GM12878 (cell line): ENCODE results near the gene PCED1B. TPM values are rescaled to one million over a fixed set of nuclear protein-coding genes. Genes with fewer than 3 reads are reported as not detected.

ENCODE experiments used
- ATAC-seq: fragments of 200-7000 bp; cut with Tn5 transposase; 3 replicates; pipeline ENCODE4 v1.9.1; 2020; ENCODE audit warnings: mild to moderate bottlenecking, moderate library complexity
- BruUV-seq: library from RNA; stranded (reverse); fragments of 400-500 nt; replicated peaks from 2 replicates; lab custom pipeline; 2021; lab: Mats Ljungman, UMichigan
- CTCF ChIA-PET: fragments of 300-600 bp; sonication (Branson Sonifier 250); formaldehyde crosslinking; extraction: SDS; loops from one replicate; lab custom pipeline; 2021; ENCODE audit warnings: inconsistent platforms; lab: Yijun Ruan, JAX
- POLR2A ChIA-PET: fragments of 350-600 bp; formaldehyde crosslinking; extraction: SDS; loops from one replicate; lab custom pipeline; 2021; ENCODE audit warnings: inconsistent platforms; lab: Charles Lee
- RAD21 ChIA-PET: fragments of 300-600 bp; sonication (Branson Sonifier 250); formaldehyde crosslinking; loops from one replicate; lab custom pipeline; 2023; ENCODE audit warnings: antibody characterized with exemption; ENCODE audit not compliant: unreplicated experiment; lab: Charles Lee
- SMC1A ChIA-PET: fragments of 300-600 bp; sonication (Branson Sonifier 250); formaldehyde crosslinking; loops from one replicate; lab custom pipeline; 2023; ENCODE audit not compliant: unreplicated experiment, uncharacterized antibody; lab: Charles Lee
- DNase-seq: peaks from one replicate; pipeline ENCODE4 v3.0.0-alpha.2; 2011; ENCODE audit warnings: low read depth, low spot score
- FAIRE-seq: peaks from 3 replicates; lab custom pipeline; 2011; peaks lifted over from hg19 to GRCh38; lab: Jason Lieb, UNC
- H2AFZ ChIP-seq: 2 replicates; pipeline ENCODE4 v1.6.0; 2011; ENCODE audit warnings: low read depth, low read length, control low read depth; ENCODE audit not compliant: control insufficient read depth
- H3K27ac ChIP-seq: 2 replicates; pipeline ENCODE4 v1.5.1; 2011; ENCODE audit warnings: control low read depth; ENCODE audit not compliant: control insufficient read depth, insufficient read depth
- H3K27me3 ChIP-seq, 2 experiments: replicated peaks in 1 of 2; 2 replicates each; pipeline versions ENCODE4 v1.6.0 to v1.6.1; 2011; ENCODE audit warnings: low read length in 1 of 2; ENCODE audit not compliant: control insufficient read depth in 2 of 2, insufficient read depth in 2 of 2
- H3K36me3 ChIP-seq, 2 experiments: 2 replicates each; pipeline ENCODE4 v1.5.1; 2011; ENCODE audit warnings: low read length in 1 of 2; ENCODE audit not compliant: control insufficient read depth in 2 of 2, insufficient read depth in 2 of 2
- H3K4me1 ChIP-seq: 2 replicates; pipeline ENCODE4 v1.6.1; 2011; ENCODE audit warnings: mild to moderate bottlenecking, low read length, moderate library complexity, mixed read lengths; ENCODE audit not compliant: control insufficient read depth, insufficient read depth
- H3K4me2 ChIP-seq: 2 replicates; pipeline ENCODE4 v1.6.0; 2011; ENCODE audit warnings: control low read depth; ENCODE audit not compliant: control insufficient read depth, insufficient read depth
- H3K4me3 ChIP-seq: fragments of 200-600 bp; sonication (generic); 2 replicates; pipeline ENCODE4 v1.5.1; 2016
- H3K79me2 ChIP-seq: 2 replicates; pipeline ENCODE4 v1.6.0; 2011; ENCODE audit warnings: low read length; ENCODE audit not compliant: control insufficient read depth, insufficient read depth
- H3K9ac ChIP-seq: 2 replicates; pipeline ENCODE4 v1.8.0; 2011; ENCODE audit warnings: low read length, control low read depth, mixed read lengths; ENCODE audit not compliant: control insufficient read depth, insufficient read depth
- H3K9me3 ChIP-seq: replicated peaks from 3 replicates; pipeline ENCODE4 v1.5.1; 2011; ENCODE audit warnings: mild to moderate bottlenecking, low read length; ENCODE audit not compliant: control insufficient read depth, insufficient read depth
- H4K20me1 ChIP-seq: 2 replicates; pipeline ENCODE4 v1.6.0; 2011; ENCODE audit not compliant: control insufficient read depth, insufficient read depth
- ASH2L ChIP-seq: fragments of 300-600, 200-600 bp; sonication (generic); IDR thresholded peaks from 2 replicates; pipeline ENCODE4 v1.6.1; 2017; ENCODE audit warnings: low read depth, mild to moderate bottlenecking, borderline replicate concordance
- BCL11A ChIP-seq: IDR thresholded peaks from 2 replicates; pipeline ENCODE4 v1.6.1; 2011; ENCODE audit warnings: low read depth, low read length
- BMI1 ChIP-seq: fragments of 450-650 bp; IDR thresholded peaks from 2 replicates; pipeline ENCODE4 v1.6.1; 2016; ENCODE audit warnings: mild to moderate bottlenecking, moderate library complexity, borderline replicate concordance
- CBX5 ChIP-seq: sonication (generic); IDR thresholded peaks from 2 replicates; pipeline ENCODE4 v1.6.1; 2016; ENCODE audit warnings: low read depth, moderate library complexity, mild to moderate bottlenecking, inconsistent platforms
- CEBPB ChIP-seq, 2 experiments: fragments of 150-350 bp in 1 of 2; IDR thresholded peaks; 2 replicates each; pipeline ENCODE4 v1.6.1; 2012 to 2014; ENCODE audit warnings: low read depth in 2 of 2, low read length in 2 of 2, borderline replicate concordance in 1 of 2, inconsistent platforms in 1 of 2
- DPF2 ChIP-seq: fragments of 450-650 bp; IDR thresholded peaks from 2 replicates; pipeline ENCODE4 v1.6.1; 2017; ENCODE audit warnings: mild to moderate bottlenecking
- E2F8 ChIP-seq: fragments of 450-650 bp; IDR thresholded peaks from 2 replicates; pipeline ENCODE4 v1.6.1; 2018; ENCODE audit warnings: mild to moderate bottlenecking, low read depth, moderate library complexity; ENCODE audit not compliant: partially characterized antibody
- HDAC2 ChIP-seq: fragments of 200-600 bp; sonication (generic); IDR thresholded peaks from 2 replicates; pipeline ENCODE4 v1.6.1; 2017
- HDAC6 ChIP-seq: fragments of 200-600 bp; sonication (generic); IDR thresholded peaks from one replicate; pipeline ENCODE4 v1.8.0; 2017; ENCODE audit warnings: antibody characterized with exemption; ENCODE audit not compliant: unreplicated experiment
- MTA2 ChIP-seq: fragments of 450-650 bp; IDR thresholded peaks from 2 replicates; pipeline ENCODE4 v1.6.1; 2016; ENCODE audit warnings: low read depth, mild to moderate bottlenecking, moderate library complexity
- MXI1 ChIP-seq: fragments of 150-350 bp; IDR thresholded peaks from 2 replicates; pipeline ENCODE4 v1.6.1; 2011; ENCODE audit warnings: low read depth, mild to moderate bottlenecking, inconsistent platforms, low read length, improper control_type of control experiment
- PML ChIP-seq: IDR thresholded peaks from 2 replicates; pipeline ENCODE4 v1.6.1; 2012; ENCODE audit warnings: low read length, inconsistent platforms
- POLR2AphosphoS5 ChIP-seq: IDR thresholded peaks from 2 replicates; pipeline ENCODE4 v1.6.1; 2011; ENCODE audit warnings: mild to moderate bottlenecking, low read length, inconsistent platforms
- RBBP5 ChIP-seq: fragments of 200-600 bp; sonication (generic); conservative IDR thresholded peaks from 2 replicates; pipeline ENCODE4 v1.6.1; 2016
- RCOR1 ChIP-seq: conservative IDR thresholded peaks from 2 replicates; pipeline ENCODE4 v1.6.1; 2012; ENCODE audit warnings: low read depth, low read length, improper control_type of control experiment
- SIX5 ChIP-seq: IDR thresholded peaks from 2 replicates; pipeline ENCODE4 v1.6.1; 2011; ENCODE audit warnings: mild to moderate bottlenecking, low read depth, low read length, moderate library complexity; ENCODE audit not compliant: severe bottlenecking
- YY1 ChIP-seq: IDR thresholded peaks from 2 replicates; pipeline ENCODE4 v1.6.1; 2011; ENCODE audit warnings: low read depth, mild to moderate bottlenecking, low read length
- ZNF217 ChIP-seq: fragments of 450-650 bp; IDR thresholded peaks from 2 replicates; pipeline ENCODE4 v1.6.1; 2017; ENCODE audit warnings: antibody characterized with exemption, mild to moderate bottlenecking
- ZNF687 ChIP-seq: fragments of 450-650 bp; IDR thresholded peaks from 2 replicates; pipeline ENCODE4 v1.6.1; 2017; ENCODE audit warnings: mild to moderate bottlenecking, moderate library complexity
- WGBS: methylation state at CpG from one replicate; pipeline ENCODE4 v1.1.6; 2016; ENCODE audit warnings: low lambda C conversion rate; ENCODE audit not compliant: insufficient replicate concordance, insufficient coverage; ENCODE audit errors: missing lambda C conversion rate; 5-methylcytosine and 5-hydroxymethylcytosine counted together
- in situ Hi-C: fragments of 300-500 bp; cut with MboI; formaldehyde crosslinking; loops from 9 replicates; pipeline ENCODE4 v1.14.3; 2018; ENCODE audit warnings: mixed read lengths
- intact Hi-C: fragments of 100-400 bp; cut with micrococcal nuclease; formaldehyde crosslinking; loops from one replicate; pipeline ENCODE4 v1.14.2; 2022; ENCODE audit not compliant: unreplicated experiment
- polyA plus RNA-seq, 11 experiments: library from polyadenylated mRNA; depleted of rRNA in 4 of 11; unstranded in 6 of 11; stranded (reverse) in 5 of 11; fragments of >200 nt; fragmentation: Nextera tagmentation in 4 of 11; fragmentation: Illumina TruSeq in 1 of 11; extraction: Ambion mirVana in 4 of 11; extraction: Trizol in 1 of 11; gene quantifications; 1 replicate in 1 of 11; 2 replicates in 10 of 11; pipeline versions ENCODE4 v1.2.1 to v1.2.3, GENCODE V29; 2011 to 2016; ENCODE audit warnings: inconsistent platforms in 2 of 11, missing spikeins in 2 of 11, low read depth in 1 of 11
- total RNA-seq, 4 experiments: library from RNA; depleted of rRNA in 3 of 4; stranded (reverse); fragments of >200 nt in 3 of 4; fragmentation: Illumina TruSeq in 1 of 4; extraction: Trizol in 1 of 4; gene quantifications; 2 replicates each; pipeline versions ENCODE4 v1.2.1 to v1.2.3, GENCODE V29; 2013 to 2021

Gene PCED1B
- total and polyA plus RNA-seq, 10 of the 15 experiments (the other 5 are each of a cell fraction or from before 2014, with no cell fraction given): 0.80 to 8.8 (median 3.0) TPM

DNA sequence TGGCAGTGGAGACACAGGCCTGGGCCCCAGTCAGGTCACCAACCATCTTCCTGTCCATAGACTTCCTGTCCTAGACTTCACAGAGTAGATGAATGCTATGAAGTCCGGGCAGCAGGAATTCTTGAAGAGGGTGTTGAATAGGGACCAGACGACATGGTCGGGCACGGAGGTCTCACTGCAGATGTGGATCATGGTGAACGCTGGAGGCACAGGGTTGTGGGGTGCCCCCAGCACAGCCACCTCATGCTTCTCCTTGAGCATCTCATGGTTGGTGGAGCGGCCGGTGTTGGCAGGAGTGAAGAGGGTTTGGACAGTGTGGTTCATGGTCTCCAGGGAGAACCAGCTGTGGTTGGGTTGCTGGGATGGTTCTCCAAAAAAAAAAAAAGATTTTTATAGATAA is 56.2 kb downstream of the PCED1B start:
- Histone ChIP-seq H3K79me2 (no peaks in the 10 kb centered on the region), H3K27me3 (no peaks in the 10 kb centered on the region), H2AFZ (no peak overlapping the region), H3K4me2 (no peak overlapping the region), H3K4me1 (no peaks in the 10 kb centered on the region), H3K4me3 (no peak overlapping the region), H3K9ac (no peak overlapping the region), H3K9me3 (no peaks in the 10 kb centered on the region), H3K27ac (no peak overlapping the region), H3K36me3 (no peaks in the 10 kb centered on the region), H4K20me1 (no peaks in the 10 kb centered on the region)
- ChIA-PET SMC1A (no interaction called here), POLR2A (no interaction called here), CTCF (no interaction called here), RAD21 (no interaction called here)
- TF ChIP-seq HDAC6: no peak
- TF ChIP-seq DPF2: no peak
- TF ChIP-seq CEBPB (IDR thresholded peaks at IDR 0.05; ENCODE audit: borderline replicate concordance in 1 of 2, low read depth in 2 of 2, low read length in 2 of 2): no peak
- TF ChIP-seq MXI1: no peak
- TF ChIP-seq RBBP5: no peak
- no peak for TF ChIP-seq YY1
- no peak for TF ChIP-seq HDAC2
- no peak for TF ChIP-seq CBX5
- no peak for TF ChIP-seq POLR2AphosphoS5
- no peak for TF ChIP-seq ASH2L
- no peak for TF ChIP-seq ZNF687
- TF ChIP-seq BMI1: no peak
- TF ChIP-seq SIX5: no peak
- no peak for TF ChIP-seq E2F8
- no peak for TF ChIP-seq MTA2
- no peak for TF ChIP-seq PML
- TF ChIP-seq RCOR1: no peak
- no peak for TF ChIP-seq BCL11A
- no peak for TF ChIP-seq ZNF217
- no peak for FAIRE-seq
- no TSS peak for BruUV-seq
- intact Hi-C loops (no loop called here), in situ Hi-C loops (no loop called here)
- 50% methylated on average over 7 of the region's 7 CpGs for WGBS
- ATAC-seq: no peak
- DNase-seq: no peak
